Neural cell (in vitro differentiated cells): ENCODE data around the gene HDAC4.

Experiments
- MXI1 ChIP-seq: fragments of 450-650 bp; conservative IDR thresholded peaks from 2 replicates; pipeline ENCODE4 v1.6.1; 2014; ENCODE audit warnings: antibody characterized with exemption, mild to moderate bottlenecking; ENCODE audit not compliant: poor library complexity, severe bottlenecking
- TAF1 ChIP-seq: IDR thresholded peaks from 2 replicates; pipeline ENCODE4 v1.6.1; 2012; ENCODE audit warnings: low read depth

DNA sequence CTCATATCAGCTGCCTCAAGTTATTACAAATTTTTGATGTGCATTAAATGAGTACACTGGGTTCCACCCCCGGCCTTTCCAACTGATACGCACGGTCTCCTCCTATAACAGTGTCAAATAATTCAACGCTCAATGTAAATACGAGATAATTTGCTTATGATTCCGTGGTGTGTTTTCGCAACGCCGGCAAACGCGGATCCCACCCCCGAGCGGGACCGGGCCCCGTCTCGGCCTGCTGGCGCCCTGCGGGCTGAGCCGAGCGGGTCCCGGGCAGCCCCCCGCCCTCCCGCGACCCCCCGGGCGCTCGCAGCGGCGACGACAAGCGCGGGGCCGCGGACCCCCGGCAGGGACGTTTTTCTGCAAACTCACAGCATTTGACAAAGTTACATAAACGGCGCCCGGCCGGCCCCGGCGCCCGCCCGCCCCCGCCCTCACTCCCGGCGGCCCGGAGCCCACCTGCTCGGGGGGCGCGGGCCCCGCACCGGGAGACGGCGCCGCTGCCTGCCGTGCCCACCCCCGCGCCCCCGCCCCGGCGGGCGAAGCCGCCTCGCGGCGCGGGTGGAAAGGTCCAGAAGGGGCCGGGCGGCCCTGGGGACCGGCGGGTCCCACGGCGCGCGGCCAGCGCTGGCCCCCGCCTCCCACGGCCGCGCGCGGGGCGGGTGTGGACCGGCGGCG, 762 bp downstream of the HDAC4 start:
- TF ChIP-seq MXI1 (no peak), TAF1 (no peak)
